Measurements from ENCODE around the gene PAK5.

Gene PAK5

DNA sequence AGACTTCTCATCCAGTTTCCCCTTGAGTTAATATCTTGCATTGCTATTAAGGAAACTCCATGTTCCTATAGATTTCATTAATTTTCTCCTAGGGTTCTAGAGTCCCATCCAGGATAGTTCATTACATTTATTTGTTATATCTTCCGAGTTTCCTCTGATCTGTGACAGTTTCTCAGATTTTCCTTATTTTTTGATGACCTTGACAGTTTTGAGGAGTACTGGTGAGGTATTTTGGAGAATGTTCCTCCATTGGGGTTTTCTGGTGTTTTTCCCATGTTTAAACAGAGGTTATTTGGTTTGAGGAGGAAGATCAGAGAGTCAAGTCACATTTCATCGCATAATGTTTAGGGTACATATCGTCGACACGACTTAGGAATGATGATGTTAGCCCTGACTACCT lies 256.7 kb downstream of the PAK5 start:
- in situ Hi-C loops (cut with HindIII; ENCODE audit: low sequenced_read_pairs), result no loop called here

GRCh38 chr20:9581509-9581908 lies 257.4 kb downstream of the PAK5 start:
- in situ Hi-C loops (cut with HindIII; ENCODE audit: low sequenced_read_pairs), result no loop called here

GRCh38 chr20:9578594-9578993 lies 260.3 kb downstream of the PAK5 start:
- in situ Hi-C loops (cut with HindIII; ENCODE audit: low sequenced_read_pairs), result no loop called here

- in situ Hi-C loops (cut with HindIII; ENCODE audit: low sequenced_read_pairs), result no loop called here
These were observed 261.5 kb downstream of the PAK5 start for GRCh38 chr20:9577397-9577796.

DNA sequence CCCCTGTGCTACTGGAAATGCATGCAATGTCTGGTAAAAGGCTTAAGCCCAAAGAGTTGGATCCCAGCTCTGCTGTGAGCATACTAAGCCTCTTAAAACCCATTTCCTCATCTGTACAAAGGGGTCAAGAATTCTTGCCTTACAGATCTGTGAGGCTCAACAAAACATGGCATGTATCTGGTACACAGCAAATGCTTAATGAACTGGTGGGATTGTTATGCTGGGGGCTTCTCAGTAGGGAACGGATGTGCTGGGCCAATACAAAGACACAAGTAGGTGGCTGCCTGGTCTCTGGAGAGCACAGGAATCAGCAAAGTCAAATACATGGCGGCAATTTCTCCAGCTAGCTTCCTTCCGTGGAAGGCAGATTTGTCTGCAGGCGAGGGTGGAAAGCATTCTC lies 262.2 kb downstream of the PAK5 start:
- in situ Hi-C loops (cut with HindIII; ENCODE audit: low sequenced_read_pairs), result no loop called here

- in situ Hi-C loops (cut with HindIII; ENCODE audit: low sequenced_read_pairs), result no loop called here
These were observed 263.0 kb downstream of the PAK5 start for GRCh38 chr20:9575836-9576235.

DNA sequence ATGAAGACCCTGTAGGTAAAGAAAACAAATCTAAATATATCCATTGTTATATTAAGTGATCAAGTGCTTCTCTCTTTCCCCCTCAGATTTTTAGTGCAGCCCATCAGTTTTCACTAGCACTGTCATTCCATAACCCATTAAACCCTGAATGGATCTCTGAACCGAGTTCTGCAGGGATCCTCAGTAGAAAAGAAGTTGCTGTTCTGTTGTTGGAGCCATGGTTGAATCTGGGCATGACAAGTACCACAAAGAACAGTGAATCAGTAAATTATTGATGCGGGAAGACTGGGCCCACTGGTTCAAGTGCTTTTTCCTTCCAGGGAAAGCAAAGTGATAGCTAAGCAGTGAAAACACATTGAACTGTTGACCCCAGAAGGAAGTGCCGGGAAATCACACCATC lies 264.1 kb downstream of the PAK5 start:
- in situ Hi-C loops (cut with HindIII; ENCODE audit: low sequenced_read_pairs), result no loop called here

DNA sequence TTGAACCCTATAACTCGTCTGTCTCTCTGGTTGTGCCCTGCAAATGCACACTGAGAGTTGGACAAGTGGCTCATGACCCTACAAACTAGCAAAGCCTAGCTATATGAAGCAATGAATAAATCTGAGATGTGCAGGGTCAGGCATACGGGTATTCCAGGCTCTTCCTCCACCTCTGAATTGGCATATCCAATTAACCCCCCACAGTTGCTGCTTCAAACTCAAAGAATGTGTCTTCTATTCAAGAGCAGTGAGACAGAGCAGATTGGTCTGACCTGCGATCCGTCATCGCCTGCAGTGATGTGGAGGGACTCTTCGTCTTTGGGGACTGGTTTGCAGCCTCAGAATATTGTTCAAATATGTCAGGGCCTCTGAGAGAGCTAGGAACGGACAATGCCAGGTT lies 264.7 kb downstream of the PAK5 start:
- in situ Hi-C loops (cut with HindIII; ENCODE audit: low sequenced_read_pairs), result no loop called here

- in situ Hi-C loops (cut with HindIII; ENCODE audit: low sequenced_read_pairs), result no loop called here
These were observed 265.3 kb downstream of the PAK5 start for GRCh38 chr20:9573335-9574151.

- in situ Hi-C loops (cut with HindIII; ENCODE audit: low sequenced_read_pairs), result no loop called here
These were observed 266.2 kb downstream of the PAK5 start for GRCh38 chr20:9572670-9573069.

DNA sequence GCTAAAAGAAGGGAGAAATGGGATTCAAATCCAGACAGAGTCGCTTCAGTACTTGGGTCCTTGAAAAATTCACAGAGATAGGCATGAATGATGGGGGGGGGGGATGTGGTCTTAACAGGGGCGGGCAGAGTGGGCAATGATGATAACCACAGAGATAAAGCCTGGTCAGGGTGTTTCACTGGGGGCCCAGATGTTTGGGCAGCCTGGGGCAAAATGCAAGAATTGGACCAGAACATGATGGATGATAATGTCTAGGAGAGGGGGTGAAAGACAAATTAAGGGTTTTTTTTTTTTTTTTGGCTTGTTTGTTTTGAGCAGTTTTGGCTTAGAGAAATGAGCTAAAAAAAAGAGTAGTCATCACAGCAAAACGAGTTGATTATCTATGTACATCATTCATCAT lies 267.1 kb downstream of the PAK5 start:
- in situ Hi-C loops (cut with HindIII; ENCODE audit: low sequenced_read_pairs), result no loop called here

- in situ Hi-C loops (cut with HindIII; ENCODE audit: low sequenced_read_pairs), result no loop called here
These were observed 268.3 kb downstream of the PAK5 start for GRCh38 chr20:9570612-9571011.

DNA sequence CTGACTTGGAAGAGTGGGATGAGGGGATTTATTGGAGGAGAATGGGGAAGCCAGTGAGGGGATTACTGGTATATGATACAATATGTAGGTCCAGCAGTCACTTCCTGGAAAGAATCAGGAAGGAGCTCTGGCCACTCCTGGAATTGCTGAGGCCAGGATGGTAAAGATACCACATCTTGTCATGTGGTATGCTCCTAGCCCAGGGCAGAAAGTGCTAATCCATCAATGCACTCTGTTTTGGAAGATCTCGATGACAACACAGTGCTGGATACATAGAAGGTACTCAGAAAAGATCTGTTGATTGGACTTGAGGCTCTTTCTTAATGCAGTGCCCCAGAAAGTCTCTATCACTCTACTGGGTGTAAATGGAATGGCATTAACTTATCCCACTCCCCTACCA lies 271.9 kb downstream of the PAK5 start:
- in situ Hi-C loops (cut with HindIII; ENCODE audit: low sequenced_read_pairs), result no loop called here

GRCh38 chr20:9565910-9566550 lies 272.8 kb downstream of the PAK5 start:
- in situ Hi-C loops (cut with HindIII; ENCODE audit: low sequenced_read_pairs), result no loop called here

DNA sequence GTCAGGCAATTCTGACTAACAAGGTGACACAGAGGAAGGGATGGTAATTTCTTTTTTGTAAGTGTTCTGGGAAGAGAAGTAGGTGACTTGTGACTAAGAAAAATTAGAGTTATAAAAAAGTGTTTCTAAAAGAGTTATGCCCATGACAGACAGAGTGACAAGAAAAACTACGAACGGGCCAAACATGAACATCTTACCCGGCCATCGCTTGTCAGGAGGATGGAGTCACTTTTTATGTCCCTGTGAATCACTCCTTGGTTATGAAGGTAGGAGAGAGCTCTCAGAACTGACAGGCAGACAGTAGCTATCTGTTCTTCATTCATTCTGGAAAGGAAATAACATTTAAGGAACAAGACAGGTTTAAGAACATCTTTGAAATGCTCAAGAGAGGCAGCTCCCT lies 281.5 kb downstream of the PAK5 start:
- in situ Hi-C loops (cut with HindIII; ENCODE audit: low sequenced_read_pairs), result no loop called here

- in situ Hi-C loops (cut with HindIII; ENCODE audit: low sequenced_read_pairs), result no loop called here
These were observed 283.1 kb downstream of the PAK5 start for GRCh38 chr20:9555781-9556180.

DNA sequence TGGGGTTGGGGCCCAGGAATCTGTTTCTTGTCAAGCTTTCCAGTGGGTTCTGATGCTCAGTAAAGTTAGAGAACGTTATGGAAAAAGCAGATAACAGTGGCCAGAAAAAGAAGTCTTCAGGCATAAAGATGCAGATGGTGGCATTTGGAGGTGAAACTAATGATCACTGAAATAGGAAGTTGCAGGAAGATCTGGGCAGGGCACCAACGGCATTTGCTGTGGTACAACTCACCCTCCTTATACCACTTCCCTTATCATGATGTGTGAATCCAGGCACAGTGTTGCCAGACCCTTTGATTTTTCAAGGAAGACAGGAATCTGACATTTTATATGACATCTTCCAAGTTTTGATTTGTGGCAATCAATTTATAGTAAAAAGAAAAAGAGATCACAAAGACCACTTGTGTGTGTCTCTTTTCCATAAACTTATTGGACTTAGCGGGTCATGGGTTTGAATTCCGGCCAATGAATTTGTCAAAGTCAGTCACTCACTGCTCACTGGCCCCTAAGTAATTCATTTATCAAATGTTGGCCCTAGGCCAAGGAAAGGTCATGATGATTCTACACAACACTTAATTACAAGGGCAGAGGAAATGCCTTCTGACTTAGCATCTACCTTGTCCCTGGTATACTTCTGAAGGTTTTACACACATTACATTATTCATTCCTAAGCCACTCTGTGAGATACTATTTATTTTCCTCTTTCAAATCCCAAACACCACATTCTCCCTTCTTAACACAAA lies 286.9 kb downstream of the PAK5 start:
- in situ Hi-C loops (cut with HindIII; ENCODE audit: low sequenced_read_pairs), result no loop called here

DNA sequence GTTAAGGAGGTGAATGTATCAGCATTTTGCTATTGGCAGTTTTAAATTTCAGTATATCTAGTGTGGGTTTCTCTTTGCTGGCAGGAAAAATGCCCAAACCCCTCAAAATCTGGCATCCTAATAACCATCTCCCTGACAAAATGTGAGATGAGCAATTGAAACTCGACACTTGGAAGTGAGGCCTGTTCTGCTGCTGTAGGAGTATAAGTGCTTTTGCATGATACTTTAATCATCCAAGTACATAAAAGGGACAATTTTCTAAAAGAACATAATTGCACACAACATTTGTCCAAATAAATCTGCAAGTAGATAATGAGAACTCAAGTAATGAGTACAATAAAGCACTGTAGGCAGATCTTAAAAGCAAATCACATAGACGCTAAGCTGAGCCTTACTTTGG lies 288.0 kb downstream of the PAK5 start:
- in situ Hi-C loops (cut with HindIII; ENCODE audit: low sequenced_read_pairs), result no loop called here

DNA sequence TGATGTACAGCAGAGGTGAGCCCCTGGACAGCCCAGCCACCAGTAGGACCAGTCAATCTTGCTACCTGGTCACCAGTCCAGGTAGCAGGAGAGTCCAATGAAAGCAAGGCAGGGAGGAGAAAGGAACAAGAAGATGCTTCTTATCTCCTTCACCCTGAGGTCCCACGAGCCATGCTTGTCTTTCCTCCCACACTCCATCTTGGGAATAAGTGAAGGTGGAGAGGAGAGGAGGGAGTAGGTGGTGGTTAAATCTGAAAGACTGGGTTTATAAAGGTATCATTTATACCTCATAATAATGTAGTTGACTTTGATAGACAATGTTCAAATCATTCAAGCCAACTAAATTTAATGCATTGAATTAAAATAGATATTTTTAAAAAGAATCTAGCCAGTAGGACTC lies 288.6 kb downstream of the PAK5 start:
- in situ Hi-C loops (cut with HindIII; ENCODE audit: low sequenced_read_pairs), result no loop called here

- in situ Hi-C loops (cut with HindIII; ENCODE audit: low sequenced_read_pairs), result no loop called here
These were observed 295.7 kb downstream of the PAK5 start for GRCh38 chr20:9543214-9543613.

DNA sequence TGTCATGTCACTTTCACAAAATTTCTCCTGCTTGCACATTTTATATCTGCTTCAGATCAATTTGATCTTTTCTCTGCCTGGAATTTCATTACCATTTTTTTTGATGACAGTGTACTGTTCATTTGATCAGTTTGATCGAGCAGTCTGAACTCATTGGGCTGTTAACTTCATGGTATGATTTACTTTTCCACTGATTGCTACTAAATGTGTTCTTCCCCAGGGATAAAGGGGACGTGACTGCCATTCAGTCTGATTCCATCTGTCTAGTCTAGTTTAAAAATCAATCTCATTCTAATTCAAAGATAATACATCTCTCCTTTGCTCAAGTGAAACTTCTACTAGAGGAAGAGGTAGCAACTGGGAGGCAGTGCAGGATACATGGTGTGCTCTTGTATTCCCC lies 303.4 kb downstream of the PAK5 start:
- in situ Hi-C loops (cut with HindIII; ENCODE audit: low sequenced_read_pairs), result no loop called here

- in situ Hi-C loops (cut with HindIII; ENCODE audit: low sequenced_read_pairs), result no loop called here
These were observed 304.9 kb downstream of the PAK5 start for GRCh38 chr20:9534025-9534424.
